Fibroblast of skin of right quadriceps (primary cell): ENCODE measurements around the gene MED22.
"Not testable (repeated sequence)": the region's sequence is repeated elsewhere in the genome, so short reads cannot be mapped to it uniquely, and the experiment has no call there.

ENCODE experiments used
- DNase-seq: peaks from one replicate; pipeline ENCODE4 v3.0.0-alpha.2; 2013

Gene MED22

DNA sequence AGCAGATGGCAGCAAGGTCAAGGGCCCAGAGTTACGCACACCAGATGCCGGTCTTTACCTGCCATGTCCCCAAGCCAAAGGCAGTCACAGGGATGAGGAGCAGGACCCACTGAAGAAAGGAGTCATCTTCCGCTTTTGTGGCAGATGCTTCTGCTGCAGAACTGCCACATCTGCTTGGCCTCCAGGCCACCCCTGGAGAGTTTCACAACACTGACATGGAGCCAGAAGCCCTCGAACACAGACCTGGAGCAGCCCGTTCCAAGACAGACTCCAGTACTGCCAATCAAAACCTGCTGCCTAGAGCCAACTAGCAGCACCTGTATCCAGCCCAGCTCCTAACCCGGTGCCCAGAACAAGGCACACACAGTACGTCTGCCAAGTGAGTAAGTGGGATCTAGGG lies 6.8 kb upstream of the MED22 start:
- DNase-seq = no peak

- DNase-seq = no peak
Measured at GRCh38 chr9:133353548-133353947, 5.6 kb upstream of the MED22 start.

- no peak for DNase-seq
Measured at GRCh38 chr9:133352635-133353340, 4.9 kb upstream of the MED22 start.

DNA sequence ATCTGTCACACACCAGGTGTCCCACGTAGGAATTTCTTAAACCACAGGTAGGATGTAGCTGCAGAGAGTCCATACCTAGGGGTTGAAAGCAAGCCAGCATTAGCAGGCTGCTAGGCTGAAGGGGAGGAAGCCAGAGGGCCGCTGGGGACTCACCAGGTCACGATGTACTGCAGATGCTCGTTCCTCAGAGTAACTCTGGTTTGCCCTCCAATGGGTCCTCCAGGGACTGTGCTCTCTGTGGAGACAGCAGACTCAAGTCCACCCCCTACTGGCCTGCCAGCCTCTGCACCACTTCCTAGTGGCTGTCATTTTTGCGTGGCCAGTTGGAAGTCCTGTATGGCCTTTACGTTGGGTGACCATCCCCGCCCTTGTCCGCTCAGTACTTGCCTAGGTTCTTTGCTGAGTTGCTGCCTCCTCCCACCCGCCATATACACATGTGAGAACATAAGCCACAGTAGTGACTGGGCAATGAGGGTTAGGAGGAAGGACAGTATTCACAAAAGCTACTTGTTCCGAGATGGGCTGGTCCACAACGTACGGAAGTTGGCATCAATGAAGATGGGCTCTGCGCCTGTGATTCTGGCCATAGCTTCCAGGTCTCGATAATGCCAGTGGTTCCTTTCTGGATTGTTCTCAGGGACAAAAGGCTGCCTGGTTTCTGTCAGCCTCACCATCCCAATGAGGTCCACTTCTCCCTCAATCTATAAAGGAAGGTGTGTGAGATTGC lies 4.1 kb upstream of the MED22 start:
- DNase-seq = peak; percentile 62

GRCh38 chr9:133351526-133351907 lies 3.6 kb upstream of the MED22 start:
- no peak for DNase-seq

DNA sequence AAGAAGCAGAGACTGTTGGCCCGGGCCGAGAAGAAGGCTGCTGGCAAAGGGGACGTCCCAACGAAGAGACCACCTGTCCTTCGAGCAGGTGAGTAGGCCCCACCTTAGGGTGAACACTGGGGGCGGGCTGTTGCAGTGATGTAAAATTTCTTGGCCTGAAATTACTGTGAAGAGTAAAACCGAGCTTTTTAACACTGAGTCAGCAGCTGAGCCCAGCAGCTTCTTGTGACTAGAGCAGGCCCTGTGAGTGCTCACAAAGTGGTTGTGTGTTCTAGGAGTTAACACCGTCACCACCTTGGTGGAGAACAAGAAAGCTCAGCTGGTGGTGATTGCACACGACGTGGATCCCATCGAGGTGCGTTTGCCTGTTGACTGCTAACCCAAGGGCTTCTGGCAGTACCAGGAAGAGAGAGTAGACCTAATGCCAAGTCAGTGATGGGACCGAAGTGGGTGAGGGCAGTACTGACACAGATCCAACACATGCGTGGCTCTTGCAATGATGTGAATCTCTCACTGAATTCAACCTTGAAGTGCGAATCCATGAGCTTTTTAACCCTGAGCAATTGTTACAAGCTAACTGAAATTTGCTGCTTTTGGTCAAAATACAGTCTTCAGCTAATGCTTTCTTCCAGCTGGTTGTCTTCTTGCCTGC lies 2.2 kb upstream of the MED22 start:
- no peak for DNase-seq

- DNase-seq = no peak
Measured at GRCh38 chr9:133348718-133349573, 1.0 kb upstream of the MED22 start.

DNA sequence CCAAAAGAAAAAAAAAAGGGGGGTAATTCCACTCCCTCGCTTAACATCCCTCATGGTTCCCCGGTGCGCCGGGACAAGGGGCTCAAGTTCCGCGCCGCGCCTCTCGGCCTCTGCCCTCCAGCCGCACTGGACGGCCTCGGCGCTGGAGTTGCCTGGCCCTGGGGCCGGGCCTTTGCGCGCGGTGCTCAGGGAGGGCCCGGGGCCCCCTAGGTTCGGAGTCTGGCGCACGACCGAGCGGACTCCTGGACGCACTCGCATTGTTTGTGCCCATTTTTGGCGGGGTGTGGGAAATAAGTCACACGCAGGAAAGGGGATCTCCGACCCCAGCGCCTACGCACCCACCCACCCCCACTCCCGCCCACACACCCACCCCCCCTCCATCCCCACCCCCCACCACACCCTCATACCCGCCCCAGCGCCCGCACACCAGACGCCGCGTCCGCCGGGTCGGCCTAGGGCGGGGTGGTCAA lies 381 bp downstream of the MED22 start:
- peak; percentile 24 for DNase-seq

DNA sequence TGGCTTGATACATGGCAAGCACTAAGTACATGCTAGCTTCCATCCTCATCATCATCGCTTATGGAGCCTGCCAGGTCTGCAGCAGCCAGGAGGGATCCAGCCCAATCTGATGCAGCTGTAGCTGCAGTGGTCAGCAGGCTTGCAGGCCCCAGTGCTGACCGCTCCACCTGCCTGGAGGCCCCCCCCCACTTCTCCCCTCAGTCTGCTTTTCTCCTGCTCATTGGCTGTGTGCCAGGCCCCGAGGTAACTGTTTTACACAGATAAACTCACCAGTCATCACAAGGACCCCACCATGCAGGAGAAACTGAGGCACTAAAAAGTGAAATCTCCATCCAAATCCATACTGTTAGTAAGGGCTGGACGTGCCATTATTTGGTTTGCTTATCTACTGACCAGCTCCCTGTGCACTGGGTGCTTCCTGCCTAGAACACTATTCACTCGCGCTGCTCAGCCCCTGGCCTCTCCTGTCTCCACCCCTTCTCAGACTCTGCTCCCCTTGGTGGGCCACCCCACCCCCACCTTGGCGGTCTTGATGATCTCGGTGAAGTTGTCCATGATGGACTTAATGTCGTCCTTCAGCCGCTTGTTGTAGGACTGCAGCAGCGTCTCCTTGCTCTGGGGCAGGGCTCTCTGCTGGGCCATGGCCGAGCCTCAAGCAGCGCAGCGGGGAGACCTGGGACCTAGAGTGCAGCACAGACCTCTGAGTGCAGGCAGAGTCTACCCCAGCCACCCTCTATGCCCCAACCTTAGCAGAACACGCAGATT lies 1.7 kb downstream of the MED22 start:
- DNase-seq = no peak

DNA sequence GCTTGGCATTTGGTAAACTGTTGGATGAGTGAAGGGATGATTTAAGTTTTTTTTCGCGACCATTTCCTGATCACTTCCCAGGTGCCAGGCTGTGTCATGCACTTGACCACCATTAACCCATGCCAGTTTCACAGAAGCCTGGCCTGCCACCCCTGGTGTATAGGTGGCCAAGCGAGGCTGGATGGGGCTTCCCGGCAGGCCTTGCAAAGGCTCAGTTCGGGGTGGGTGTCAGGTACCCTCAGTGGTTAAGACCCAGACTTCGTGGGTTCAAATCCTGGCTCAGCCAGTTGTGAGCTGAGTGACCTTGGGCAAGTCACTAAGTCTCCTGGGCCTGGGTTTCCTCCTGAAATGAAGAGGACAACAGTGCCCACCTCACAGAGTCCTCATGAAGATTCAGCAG lies 2.3 kb downstream of the MED22 start:
- DNase-seq = no peak

- no peak for DNase-seq
Measured at GRCh38 chr9:133344979-133345378, 3.0 kb downstream of the MED22 start.

- no peak for DNase-seq
Measured at GRCh38 chr9:133344071-133344470, 3.9 kb downstream of the MED22 start.

- no peak for DNase-seq
Measured at GRCh38 chr9:133342570-133342969, 5.4 kb downstream of the MED22 start.

GRCh38 chr9:133342069-133342406 lies 5.9 kb downstream of the MED22 start:
- DNase-seq = no peak

- DNase-seq = no peak
Measured at GRCh38 chr9:133341369-133342068, 6.4 kb downstream of the MED22 start.

DNA sequence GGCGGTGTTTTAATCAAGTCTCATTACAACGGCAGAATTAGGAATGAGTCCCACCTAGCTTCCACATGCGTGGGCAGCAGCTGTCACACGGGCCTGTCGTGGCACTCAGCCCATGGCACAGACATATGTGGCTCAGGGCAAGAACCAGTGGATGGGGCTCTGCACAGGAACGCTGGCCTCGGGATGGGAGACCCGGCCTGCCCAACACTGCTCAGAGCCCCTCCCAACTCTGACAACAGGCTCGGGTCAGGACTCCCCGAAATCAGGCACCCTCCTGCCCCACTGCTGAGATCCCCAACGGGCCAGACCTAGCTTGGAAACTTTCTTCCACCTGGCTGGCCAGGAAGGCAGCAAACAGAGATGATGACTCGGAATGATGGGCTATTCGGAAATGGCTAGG lies 7.0 kb downstream of the MED22 start:
- no peak for DNase-seq

- DNase-seq = no peak
Measured at GRCh38 chr9:133340256-133340655, 7.7 kb downstream of the MED22 start.

DNA sequence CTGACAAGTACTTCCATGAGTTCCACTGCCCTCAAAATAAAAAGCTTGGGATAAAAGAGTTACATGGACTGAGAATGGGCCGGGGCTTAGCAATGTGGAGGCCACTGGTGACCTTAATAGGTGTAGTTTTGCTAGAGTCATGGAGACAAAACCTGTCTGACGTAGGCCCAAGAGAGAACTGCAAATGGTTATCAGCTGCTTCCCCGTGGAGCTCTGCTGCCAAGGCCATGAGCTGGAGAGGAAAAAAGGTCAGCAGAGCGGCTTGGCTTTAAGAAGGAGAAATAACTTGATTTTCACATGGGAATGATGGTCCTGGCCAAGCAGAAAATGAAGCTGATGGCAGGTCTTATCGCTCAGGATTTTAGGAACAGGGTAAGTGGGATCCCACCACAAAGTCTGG lies 8.3 kb downstream of the MED22 start:
- DNase-seq = no peak

GRCh38 chr9:133335924-133336811 lies 11.8 kb downstream of the MED22 start, which contains the start of gene SURF6:
Gene SURF6, minus strand, starts transcription at chr9:133336188. Its CDS starts 56 bp downstream, at chr9:133336132.
- peak; percentile 89 for DNase-seq

GRCh38 chr9:133334888-133335287 lies 13.0 kb downstream of the MED22 start:
- DNase-seq = not testable (repeated sequence)

GRCh38 chr9:133334161-133334560 lies 13.8 kb downstream of the MED22 start:
- DNase-seq = no peak
